HepG2 (cell line): ENCODE results near the gene MYO5B. TPM values are rescaled to one million over a fixed set of nuclear protein-coding genes. Genes with fewer than 3 reads are reported as not detected.
A peak's percentile ranks its signal among the peaks of the same experiment; 100 is the strongest.

Experiments
- ATAD3A ChIP-seq: sonication (generic); formaldehyde crosslinking; IDR thresholded peaks from 2 replicates; pipeline ENCODE4 v1.4.0; 2020; ENCODE audit warnings: missing genetic modification reagents
- IRX3 ChIP-seq: sonication (generic); formaldehyde crosslinking; IDR thresholded peaks from 2 replicates; pipeline ENCODE4 v1.8.1; 2023; ENCODE audit warnings: mild to moderate bottlenecking, low read depth, missing genetic modification reagents, borderline replicate concordance
- NFKBIZ ChIP-seq: IDR thresholded peaks from 2 replicates; pipeline ENCODE4 v1.6.1; 2018; ENCODE audit warnings: missing genetic modification reagents, missing compliant biosample characterization
- NR2F2 ChIP-seq: IDR thresholded peaks from 2 replicates; pipeline ENCODE4 v1.6.1; 2012; ENCODE audit warnings: low read depth, inconsistent platforms, borderline replicate concordance
- RFX3 ChIP-seq: IDR thresholded peaks from 2 replicates; pipeline ENCODE4 v1.6.1; 2016; ENCODE audit warnings: missing biosample characterization, missing genetic modification reagents
- TBL1XR1 ChIP-seq: fragments of 150-350 bp; IDR thresholded peaks from 2 replicates; pipeline ENCODE4 v1.6.1; 2014; ENCODE audit warnings: borderline replicate concordance, low read length; ENCODE audit not compliant: partially characterized antibody
- U2AF1 ChIP-seq: fragments of 200-400 bp; formaldehyde crosslinking; optimal IDR thresholded peaks from 2 replicates; pipeline ENCODE3; 2017; ENCODE audit warnings: mild to moderate bottlenecking, low read depth, low read length
- ZMAT3 ChIP-seq: sonication (generic); formaldehyde crosslinking; conservative IDR thresholded peaks from 2 replicates; pipeline ENCODE4 v1.7.0; 2021; ENCODE audit warnings: missing genetic modification reagents
- ZNF337 ChIP-seq: sonication (generic); formaldehyde crosslinking; IDR thresholded peaks from 2 replicates; pipeline ENCODE4 v1.5.1; 2020; ENCODE audit warnings: missing genetic modification reagents, low read depth, mild to moderate bottlenecking, borderline replicate concordance
- ZNF563 ChIP-seq: sonication (generic); formaldehyde crosslinking; IDR thresholded peaks from 2 replicates; pipeline ENCODE4 v1.8.0; 2022; ENCODE audit warnings: mild to moderate bottlenecking, moderate library complexity, missing genetic modification reagents
- polyA plus RNA-seq, 8 experiments: library from polyadenylated mRNA; depleted of rRNA in 3 of 8; stranded (reverse) in 7 of 8; unstranded in 1 of 8; fragments of >200 nt; fragmentation: Illumina TruSeq in 4 of 8; extraction: Trizol in 4 of 8; gene quantifications; 2 replicates each; pipeline versions ENCODE4 v1.2.1 to v1.2.3, GENCODE V29; 2011 to 2016; ENCODE audit warnings: low read depth in 4 of 8, missing spikeins in 1 of 8, mixed read lengths in 1 of 8; ENCODE audit not compliant: insufficient read depth in 1 of 8
- total RNA-seq, 5 experiments: library from RNA; depleted of rRNA; stranded (reverse); fragments of >200 nt; fragmentation: Illumina TruSeq; extraction: Trizol; gene quantifications; 2 replicates each; pipeline ENCODE4 v1.2.3, GENCODE V29; 2016; ENCODE audit warnings: low read depth in 1 of 5
- TF ChIP-seq, protein P1 (sequence below): sonication (generic); formaldehyde crosslinking; IDR thresholded peaks from 2 replicates; pipeline ENCODE4 v1.8.0; 2022; ENCODE audit warnings: mild to moderate bottlenecking, missing genetic modification reagents, borderline replicate concordance
- TF ChIP-seq, protein P2 (sequence below): IDR thresholded peaks from 2 replicates; pipeline ENCODE4 v1.6.1; 2016; ENCODE audit warnings: low read depth
- TF ChIP-seq, protein P3 (sequence below): sonication (generic); formaldehyde crosslinking; IDR thresholded peaks from 2 replicates; pipeline ENCODE4 v1.9.0; 2021; ENCODE audit warnings: missing genetic modification reagents, borderline replicate concordance
- TF ChIP-seq, protein P4 (sequence below): sonication (generic); formaldehyde crosslinking; conservative IDR thresholded peaks from 2 replicates; pipeline ENCODE4 v1.4.0; 2020; ENCODE audit warnings: mild to moderate bottlenecking, missing genetic modification reagents, moderate library complexity
- TF ChIP-seq, protein P5 (sequence below): sonication (generic); formaldehyde crosslinking; IDR thresholded peaks from 2 replicates; pipeline ENCODE4 v1.8.0; 2022; ENCODE audit warnings: mild to moderate bottlenecking, missing genetic modification reagents, moderate library complexity
- TF ChIP-seq, protein P6 (sequence below): sonication (generic); formaldehyde crosslinking; IDR thresholded peaks from 2 replicates; pipeline ENCODE4 v1.4.0; 2020; ENCODE audit warnings: missing genetic modification reagents

The MYO5B gene
- total and polyA plus RNA-seq, 2 of the 13 experiments (the other 11 are each of a cell fraction or from before 2014, with no cell fraction given) = 13.1 to 24.0 TPM

DNA sequence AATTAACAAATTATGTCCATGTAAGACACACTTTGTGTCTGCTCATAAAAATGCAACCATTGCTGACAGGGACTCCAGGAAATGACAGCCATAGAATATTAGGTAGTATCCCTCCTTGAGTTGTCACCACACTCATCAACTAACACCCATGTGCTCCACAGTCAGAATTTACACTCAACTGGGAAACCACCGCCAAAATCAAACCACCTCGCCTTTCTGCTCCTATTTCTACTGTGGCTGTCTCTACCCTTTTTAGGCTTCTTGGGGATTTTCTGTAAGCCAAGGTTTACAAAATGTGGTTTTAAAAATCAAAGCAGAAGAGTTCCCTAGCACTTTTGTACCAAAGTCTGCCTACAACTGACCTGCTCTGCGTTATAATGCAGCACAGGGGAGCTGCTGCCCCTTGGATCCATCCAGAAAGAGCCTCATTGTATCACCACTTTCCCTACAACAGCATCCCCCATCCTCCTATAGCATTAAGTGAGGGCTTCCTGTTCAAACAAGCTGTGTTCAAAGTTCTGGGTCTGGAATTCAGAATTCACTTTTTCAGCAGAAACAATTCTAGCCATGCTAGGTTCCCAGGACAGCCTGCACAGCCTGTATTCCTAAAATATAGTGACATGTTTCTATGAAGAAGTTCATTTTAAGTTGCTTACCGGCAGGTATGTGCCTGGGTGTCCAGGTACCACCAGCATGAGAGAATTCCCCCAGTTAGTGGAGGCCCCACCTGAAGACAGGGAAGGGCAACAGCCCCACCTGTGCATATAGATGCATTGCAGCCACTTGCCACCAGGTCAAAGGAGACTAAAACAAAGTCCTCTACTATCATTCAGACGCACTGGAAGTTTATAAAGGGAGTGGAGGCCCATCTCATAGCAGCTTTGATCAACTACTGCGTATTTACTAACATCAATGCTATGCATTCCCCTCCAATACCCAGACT is 104.3 kb downstream of the MYO5B start (continued):
- TF ChIP-seq, protein P1, sequence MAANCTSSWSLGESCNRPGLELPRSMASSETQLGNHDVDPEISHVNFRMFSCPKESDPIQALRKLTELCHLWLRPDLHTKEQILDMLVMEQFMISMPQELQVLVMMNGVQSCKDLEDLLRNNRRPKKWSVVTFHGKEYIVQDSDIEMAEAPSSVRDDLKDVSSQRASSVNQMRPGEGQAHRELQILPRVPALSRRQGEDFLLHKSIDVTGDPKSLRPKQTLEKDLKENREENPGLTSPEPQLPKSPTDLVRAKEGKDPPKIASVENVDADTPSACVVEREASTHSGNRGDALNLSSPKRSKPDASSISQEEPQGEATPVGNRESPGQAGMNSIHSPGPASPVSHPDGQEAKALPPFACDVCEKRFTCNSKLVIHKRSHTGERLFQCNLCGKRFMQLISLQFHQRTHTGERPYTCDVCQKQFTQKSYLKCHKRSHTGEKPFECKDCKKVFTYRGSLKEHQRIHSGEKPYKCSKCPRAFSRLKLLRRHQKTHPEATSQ (CRISPR knock-in tag) = no peak
- peak; percentile 27; the same call in 1 of the 2 replicates for TF ChIP-seq NR2F2
- TF ChIP-seq RFX3 (CRISPR knock-in tag) = no peak
- TF ChIP-seq IRX3 (CRISPR knock-in tag) = no peak
- TF ChIP-seq ATAD3A (CRISPR knock-in tag) = no peak
- TF ChIP-seq ZNF563 (CRISPR knock-in tag) = no peak
- TF ChIP-seq, protein P2, sequence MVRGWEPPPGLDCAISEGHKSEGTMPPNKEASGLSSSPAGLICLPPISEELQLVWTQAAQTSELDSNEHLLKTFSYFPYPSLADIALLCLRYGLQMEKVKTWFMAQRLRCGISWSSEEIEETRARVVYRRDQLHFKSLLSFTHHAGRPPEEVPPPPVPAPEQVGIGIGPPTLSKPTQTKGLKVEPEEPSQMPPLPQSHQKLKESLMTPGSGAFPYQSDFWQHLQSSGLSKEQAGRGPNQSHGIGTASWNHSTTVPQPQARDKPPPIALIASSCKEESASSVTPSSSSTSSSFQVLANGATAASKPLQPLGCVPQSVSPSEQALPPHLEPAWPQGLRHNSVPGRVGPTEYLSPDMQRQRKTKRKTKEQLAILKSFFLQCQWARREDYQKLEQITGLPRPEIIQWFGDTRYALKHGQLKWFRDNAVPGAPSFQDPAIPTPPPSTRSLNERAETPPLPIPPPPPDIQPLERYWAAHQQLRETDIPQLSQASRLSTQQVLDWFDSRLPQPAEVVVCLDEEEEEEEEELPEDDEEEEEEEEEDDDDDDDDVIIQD (CRISPR knock-in tag) = peak; percentile 50; the same call in 1 of the 2 replicates
- no peak for TF ChIP-seq TBL1XR1
- TF ChIP-seq, protein P3, sequence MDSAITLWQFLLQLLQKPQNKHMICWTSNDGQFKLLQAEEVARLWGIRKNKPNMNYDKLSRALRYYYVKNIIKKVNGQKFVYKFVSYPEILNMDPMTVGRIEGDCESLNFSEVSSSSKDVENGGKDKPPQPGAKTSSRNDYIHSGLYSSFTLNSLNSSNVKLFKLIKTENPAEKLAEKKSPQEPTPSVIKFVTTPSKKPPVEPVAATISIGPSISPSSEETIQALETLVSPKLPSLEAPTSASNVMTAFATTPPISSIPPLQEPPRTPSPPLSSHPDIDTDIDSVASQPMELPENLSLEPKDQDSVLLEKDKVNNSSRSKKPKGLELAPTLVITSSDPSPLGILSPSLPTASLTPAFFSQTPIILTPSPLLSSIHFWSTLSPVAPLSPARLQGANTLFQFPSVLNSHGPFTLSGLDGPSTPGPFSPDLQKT = no peak
- TF ChIP-seq U2AF1 = no peak
- TF ChIP-seq, protein P4, sequence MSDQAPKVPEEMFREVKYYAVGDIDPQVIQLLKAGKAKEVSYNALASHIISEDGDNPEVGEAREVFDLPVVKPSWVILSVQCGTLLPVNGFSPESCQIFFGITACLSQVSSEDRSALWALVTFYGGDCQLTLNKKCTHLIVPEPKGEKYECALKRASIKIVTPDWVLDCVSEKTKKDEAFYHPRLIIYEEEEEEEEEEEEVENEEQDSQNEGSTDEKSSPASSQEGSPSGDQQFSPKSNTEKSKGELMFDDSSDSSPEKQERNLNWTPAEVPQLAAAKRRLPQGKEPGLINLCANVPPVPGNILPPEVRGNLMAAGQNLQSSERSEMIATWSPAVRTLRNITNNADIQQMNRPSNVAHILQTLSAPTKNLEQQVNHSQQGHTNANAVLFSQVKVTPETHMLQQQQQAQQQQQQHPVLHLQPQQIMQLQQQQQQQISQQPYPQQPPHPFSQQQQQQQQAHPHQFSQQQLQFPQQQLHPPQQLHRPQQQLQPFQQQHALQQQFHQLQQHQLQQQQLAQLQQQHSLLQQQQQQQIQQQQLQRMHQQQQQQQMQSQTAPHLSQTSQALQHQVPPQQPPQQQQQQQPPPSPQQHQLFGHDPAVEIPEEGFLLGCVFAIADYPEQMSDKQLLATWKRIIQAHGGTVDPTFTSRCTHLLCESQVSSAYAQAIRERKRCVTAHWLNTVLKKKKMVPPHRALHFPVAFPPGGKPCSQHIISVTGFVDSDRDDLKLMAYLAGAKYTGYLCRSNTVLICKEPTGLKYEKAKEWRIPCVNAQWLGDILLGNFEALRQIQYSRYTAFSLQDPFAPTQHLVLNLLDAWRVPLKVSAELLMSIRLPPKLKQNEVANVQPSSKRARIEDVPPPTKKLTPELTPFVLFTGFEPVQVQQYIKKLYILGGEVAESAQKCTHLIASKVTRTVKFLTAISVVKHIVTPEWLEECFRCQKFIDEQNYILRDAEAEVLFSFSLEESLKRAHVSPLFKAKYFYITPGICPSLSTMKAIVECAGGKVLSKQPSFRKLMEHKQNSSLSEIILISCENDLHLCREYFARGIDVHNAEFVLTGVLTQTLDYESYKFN (CRISPR knock-in tag) = peak; percentile 84
- TF ChIP-seq ZNF337 (CRISPR knock-in tag) = no peak
- TF ChIP-seq, protein P5, sequence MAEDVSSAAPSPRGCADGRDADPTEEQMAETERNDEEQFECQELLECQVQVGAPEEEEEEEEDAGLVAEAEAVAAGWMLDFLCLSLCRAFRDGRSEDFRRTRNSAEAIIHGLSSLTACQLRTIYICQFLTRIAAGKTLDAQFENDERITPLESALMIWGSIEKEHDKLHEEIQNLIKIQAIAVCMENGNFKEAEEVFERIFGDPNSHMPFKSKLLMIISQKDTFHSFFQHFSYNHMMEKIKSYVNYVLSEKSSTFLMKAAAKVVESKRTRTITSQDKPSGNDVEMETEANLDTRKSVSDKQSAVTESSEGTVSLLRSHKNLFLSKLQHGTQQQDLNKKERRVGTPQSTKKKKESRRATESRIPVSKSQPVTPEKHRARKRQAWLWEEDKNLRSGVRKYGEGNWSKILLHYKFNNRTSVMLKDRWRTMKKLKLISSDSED = no peak
- TF ChIP-seq NFKBIZ (CRISPR knock-in tag) = no peak
- TF ChIP-seq, protein P6, sequence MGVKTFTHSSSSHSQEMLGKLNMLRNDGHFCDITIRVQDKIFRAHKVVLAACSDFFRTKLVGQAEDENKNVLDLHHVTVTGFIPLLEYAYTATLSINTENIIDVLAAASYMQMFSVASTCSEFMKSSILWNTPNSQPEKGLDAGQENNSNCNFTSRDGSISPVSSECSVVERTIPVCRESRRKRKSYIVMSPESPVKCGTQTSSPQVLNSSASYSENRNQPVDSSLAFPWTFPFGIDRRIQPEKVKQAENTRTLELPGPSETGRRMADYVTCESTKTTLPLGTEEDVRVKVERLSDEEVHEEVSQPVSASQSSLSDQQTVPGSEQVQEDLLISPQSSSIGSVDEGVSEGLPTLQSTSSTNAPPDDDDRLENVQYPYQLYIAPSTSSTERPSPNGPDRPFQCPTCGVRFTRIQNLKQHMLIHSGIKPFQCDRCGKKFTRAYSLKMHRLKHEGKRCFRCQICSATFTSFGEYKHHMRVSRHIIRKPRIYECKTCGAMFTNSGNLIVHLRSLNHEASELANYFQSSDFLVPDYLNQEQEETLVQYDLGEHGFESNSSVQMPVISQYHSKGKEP (CRISPR knock-in tag) = no peak
- TF ChIP-seq ZMAT3 (CRISPR knock-in tag) = no peak
